Gastrocnemius medialis (tissue), 4 donors: ENCODE measurements around the gene EBLN2. TPM values are rescaled to one million over a fixed set of nuclear protein-coding genes. Genes with fewer than 3 reads are reported as not detected.
A peak's percentile ranks its signal among the peaks of the same experiment; 100 is the strongest.
"Not testable (repeated sequence)": the region's sequence is repeated elsewhere in the genome, so short reads cannot be mapped to it uniquely, and the experiment has no call there.

Experiments
- ATAC-seq, 2 donors: fragments of 150-250 bp; one replicate each; pipeline ENCODE4 v1.9.1; 2016
- DNase-seq, 2 donors: peaks; one replicate each; pipeline ENCODE4 v3.0.0-alpha.2; 2019
- H3K27ac ChIP-seq, 4 donors: fragments of 200-600 bp; sonication (generic); 1 replicate in 1 of 4; 2 replicates in 3 of 4; pipeline ENCODE4 v1.5.1; 2016 to 2018; ENCODE audit warnings: mild to moderate bottlenecking in 2 of 4, moderate library complexity in 1 of 4
- H3K27me3 ChIP-seq, 3 donors: fragments of 200-600 bp; sonication (generic) in 2 of 3; 1 replicate in 1 of 3; 2 replicates in 2 of 3; pipeline versions ENCODE4 v1.5.1 to v1.6.0; 2016 to 2019; ENCODE audit warnings: mild to moderate bottlenecking in 1 of 3, moderate library complexity in 1 of 3
- H3K36me3 ChIP-seq, 2 donors: fragments of 200-600 bp; sonication (generic) in 1 of 2; one replicate each; pipeline ENCODE4 v1.5.1; 2017 to 2018
- H3K4me1 ChIP-seq, 2 donors: fragments of 200-600 bp; sonication (generic) in 1 of 2; one replicate each; pipeline ENCODE4 v1.5.1; 2016 to 2017; ENCODE audit warnings: mild to moderate bottlenecking in 2 of 2
- H3K4me3 ChIP-seq, 4 donors: fragments of 200-600 bp; sonication (generic) in 3 of 4; 1 replicate in 1 of 4; 2 replicates in 3 of 4; pipeline ENCODE4 v1.5.1; 2016 to 2019; ENCODE audit warnings: mild to moderate bottlenecking in 2 of 4
- H3K9me3 ChIP-seq, 3 donors: fragments of 200-600 bp; sonication (generic) in 2 of 3; 1 replicate in 1 of 3; 2 replicates in 2 of 3; pipeline ENCODE4 v1.5.1; 2016 to 2019
- CTCF ChIP-seq, 5 experiments: fragments of 450-650 bp in 3 of 5; fragments of 200-600 bp in 2 of 5; sonication (generic) in 2 of 5; IDR thresholded peaks in 4 of 5; conservative IDR thresholded peaks in 1 of 5; 1 replicate in 4 of 5; 2 replicates in 1 of 5; pipeline ENCODE4 v1.5.1; 2016 to 2019; ENCODE audit warnings: antibody characterized with exemption in 5 of 5, mild to moderate bottlenecking in 3 of 5, moderate library complexity in 3 of 5
- POLR2A ChIP-seq, 2 donors: fragments of 450-650 bp; IDR thresholded peaks; one replicate each; pipeline ENCODE4 v1.6.1; 2017; ENCODE audit warnings: antibody characterized with exemption in 2 of 2, mild to moderate bottlenecking in 2 of 2, moderate library complexity in 2 of 2
- in situ Hi-C, 4 donors: fragments of 200-750 bp; cut with MboI; loops; one replicate each; pipeline versions ENCODE4 v1.15.0 to v1.8.0; 2017; ENCODE audit warnings: low sequenced_read_pairs in 4 of 4
- intact Hi-C: fragments of 100-400 bp; cut with DNase I; formaldehyde crosslinking; loops from one replicate; pipeline ENCODE4 v1.15.1; 2023; ENCODE audit warnings: low total_unique reads
- total RNA-seq, 4 donors: library from RNA; depleted of rRNA; stranded (reverse); fragments of >200 nt; gene quantifications; one replicate each; pipeline versions ENCODE4 v1.1.0 to v1.2.3, GENCODE V29; 2016

The EBLN2 gene
- total RNA-seq, 4 donors from 2014 or later = 0.18 to 4.8 (median 0.65) TPM

- no peaks in the 10 kb centered on the region for H3K36me3 ChIP-seq
- H3K27ac ChIP-seq = peak overlapping the region in 1 of 4 donors; percentile 33
- intact Hi-C loops = loop anchor here (5.0 kb wide), 1 partner anchor 208 kb away; the partner anchor contains the start of gene SHQ1
- H3K27me3 ChIP-seq = no peaks in the 10 kb centered on the region
- H3K4me1 ChIP-seq = peaks cover 8 to 13% of the 10 kb centered on the region in 2 donors
- in situ Hi-C loops = loop anchor here (5.0 to 25.0 kb wide), 5 partner anchors 118 to 218 kb away; partner anchors contain the start of gene SHQ1 (in 2 of the 4)
- TF ChIP-seq POLR2A (IDR thresholded peaks at IDR 0.05) = no peak
- no peak for TF ChIP-seq CTCF (IDR thresholded peaks at IDR 0.05 in 4 of 5, conservative IDR thresholded peaks at IDR 0.05 in 1 of 5)
- H3K9me3 ChIP-seq = no peaks in the 10 kb centered on the region
- no peak for DNase-seq
- H3K4me3 ChIP-seq = no peak overlapping the region
- ATAC-seq = no peak
Measured at GRCh38 chr3:73055583-73055982, 5.9 kb upstream of the EBLN2 start.

- intact Hi-C loops = loop anchor here (2.0 to 5.0 kb wide), 3 partner anchors 59 to 209 kb away; partner anchors contain the start of genes PPP4R2 and SHQ1
- peak in 1 of 2 donors; percentile 70 for ATAC-seq
- Histone ChIP-seq H3K27ac (no peak overlapping the region), H3K27me3 (no peaks in the 10 kb centered on the region), H3K9me3 (no peaks in the 10 kb centered on the region), H3K36me3 (no peaks in the 10 kb centered on the region), H3K4me3 (no peak overlapping the region), H3K4me1 (peaks cover 8 to 13% of the 10 kb centered on the region in 2 donors)
- in situ Hi-C loops = loop anchor here (5.0 to 25.0 kb wide), 5 partner anchors 119 to 219 kb away; partner anchors contain the start of gene SHQ1 (in 2 of the 4)
- DNase-seq = no peak
- TF ChIP-seq CTCF (IDR thresholded peaks at IDR 0.05 in 4 of 5, conservative IDR thresholded peaks at IDR 0.05 in 1 of 5) (peak in 4 of 5 experiments; percentile 27 to 67 (median 56)), POLR2A (IDR thresholded peaks at IDR 0.05) (no peak)
Measured at GRCh38 chr3:73056014-73056844, 5.2 kb upstream of the EBLN2 start.

- peaks cover 8 to 13% of the 10 kb centered on the region in 2 donors for H3K4me1 ChIP-seq
- H3K36me3 ChIP-seq = peaks cover 0 to under 1% of the 10 kb centered on the region in 2 donors
- no peak for ATAC-seq
- no peaks in the 10 kb centered on the region for H3K9me3 ChIP-seq
- DNase-seq = no peak
- H3K27me3 ChIP-seq = no peaks in the 10 kb centered on the region
- in situ Hi-C loops (loop anchor here (5.0 to 25.0 kb wide), 5 partner anchors 119 to 219 kb away; partner anchors contain the start of gene SHQ1 (in 2 of the 4)), intact Hi-C loops (loop anchor here (2.0 to 5.0 kb wide), 3 partner anchors 60 to 209 kb away; partner anchors contain the start of genes PPP4R2 and SHQ1)
- no peak overlapping the region for H3K27ac ChIP-seq
- no peak for TF ChIP-seq CTCF (IDR thresholded peaks at IDR 0.05 in 4 of 5, conservative IDR thresholded peaks at IDR 0.05 in 1 of 5)
- TF ChIP-seq POLR2A (IDR thresholded peaks at IDR 0.05) = no peak
- H3K4me3 ChIP-seq = no peak overlapping the region
Measured at GRCh38 chr3:73056845-73057150, 4.7 kb upstream of the EBLN2 start.

GRCh38 chr3:73060302-73060723, 1.1 kb upstream of the EBLN2 start:
- intact Hi-C loops = no loop called here
- ATAC-seq (no peak), DNase-seq (no peak)
- Histone ChIP-seq H3K27me3 (no peaks in the 10 kb centered on the region), H3K9me3 (no peaks in the 10 kb centered on the region), H3K27ac (no peak overlapping the region), H3K36me3 (peaks cover 0 to 28% of the 10 kb centered on the region in 2 donors), H3K4me3 (no peak overlapping the region), H3K4me1 (peaks cover 8 to 13% of the 10 kb centered on the region in 2 donors)
- in situ Hi-C loops = loop anchor here (5.0 to 25.0 kb wide), 4 partner anchors 123 to 223 kb away; partner anchors contain the start of gene SHQ1 (in 2 of the 4)
- no peak for TF ChIP-seq POLR2A (IDR thresholded peaks at IDR 0.05)
- TF ChIP-seq CTCF (IDR thresholded peaks at IDR 0.05 in 4 of 5, conservative IDR thresholded peaks at IDR 0.05 in 1 of 5) = no peak

GRCh38 chr3:73066243-73066642, 4.8 kb downstream of the EBLN2 start:
- H3K4me3 ChIP-seq, H3K27me3 ChIP-seq, intact Hi-C loops, H3K27ac ChIP-seq, DNase-seq, ATAC-seq, H3K9me3 ChIP-seq, H3K4me1 ChIP-seq: not testable (repeated sequence)
- peaks cover 0 to 37% of the 10 kb centered on the region in 2 donors for H3K36me3 ChIP-seq
- in situ Hi-C loops = loop anchor here (25.0 kb wide), 3 partner anchors 129 to 229 kb away; partner anchors contain the start of gene SHQ1 (in 2 of the 4)
